Astrocyte (in vitro differentiated cells and primary cell): ENCODE data around the gene ARID5B.

ENCODE experiments used
- CTCF ChIP-seq: IDR thresholded peaks from 2 replicates; pipeline ENCODE4 v1.5.1; 2011; ENCODE audit warnings: low read depth, mild to moderate bottlenecking, inconsistent platforms, low read length, moderate library complexity; ENCODE audit not compliant: insufficient read depth
- EZH2 ChIP-seq: IDR thresholded peaks from 2 replicates; pipeline ENCODE4 v1.6.1; 2012; ENCODE audit warnings: mild to moderate bottlenecking, low read length, inconsistent platforms; ENCODE audit not compliant: insufficient read depth

GRCh38 chr10:62045765-62046521, 144.4 kb downstream of the ARID5B start:
- TF ChIP-seq EZH2: no peak
- no peak for TF ChIP-seq CTCF
